NOMO-1 (cell line): ENCODE data around the gene FITM2.

Experiments used
- DNase-seq, 2 experiments: peaks; one replicate each; lab custom pipeline; 2025; ENCODE audit not compliant: unreplicated experiment in 2 of 2; lab: John Stamatoyannopoulos, UW

FITM2 gene

GRCh38 chr20:44287272-44288097, 23.5 kb downstream of the FITM2 start:
- no peak for DNase-seq

DNA sequence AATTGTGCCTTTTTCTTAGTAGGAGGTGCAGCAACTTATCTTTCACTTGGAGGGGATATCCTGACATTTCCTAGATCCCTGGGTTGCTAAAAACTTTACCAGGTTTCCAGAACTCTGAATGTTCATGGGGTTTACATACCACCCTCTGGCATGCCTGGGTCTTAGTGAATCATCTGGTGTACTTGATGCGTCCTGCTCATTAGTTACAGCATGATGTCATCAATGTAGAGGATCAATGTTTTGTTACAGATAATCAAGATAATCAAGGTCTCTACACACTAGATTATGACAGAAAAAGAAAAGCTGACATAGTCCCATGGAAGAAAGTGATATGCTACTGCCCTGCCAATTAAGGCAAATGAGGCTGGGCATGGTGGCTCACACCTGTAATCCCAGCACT, 27.0 kb downstream of the FITM2 start:
- no peak for DNase-seq

DNA sequence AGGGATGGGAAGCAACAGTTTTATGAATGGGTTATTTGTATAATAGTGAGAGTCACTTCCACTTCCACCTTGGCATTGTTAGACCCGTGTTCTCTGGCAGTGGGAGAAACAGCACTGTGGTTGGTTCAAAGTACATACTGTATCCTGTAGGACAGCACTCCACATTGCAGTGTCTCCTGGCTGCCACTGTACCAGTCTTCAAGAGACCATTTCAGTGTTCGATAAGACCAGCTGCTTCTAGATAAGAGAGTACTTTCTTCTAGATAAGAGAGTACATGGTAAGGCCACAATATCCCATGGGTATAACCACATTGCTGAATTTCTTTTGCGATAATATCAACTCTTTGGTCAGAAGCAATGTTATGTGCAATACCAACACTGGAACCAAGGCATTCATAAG, 28.8 kb downstream of the FITM2 start:
- no peak for DNase-seq

DNA sequence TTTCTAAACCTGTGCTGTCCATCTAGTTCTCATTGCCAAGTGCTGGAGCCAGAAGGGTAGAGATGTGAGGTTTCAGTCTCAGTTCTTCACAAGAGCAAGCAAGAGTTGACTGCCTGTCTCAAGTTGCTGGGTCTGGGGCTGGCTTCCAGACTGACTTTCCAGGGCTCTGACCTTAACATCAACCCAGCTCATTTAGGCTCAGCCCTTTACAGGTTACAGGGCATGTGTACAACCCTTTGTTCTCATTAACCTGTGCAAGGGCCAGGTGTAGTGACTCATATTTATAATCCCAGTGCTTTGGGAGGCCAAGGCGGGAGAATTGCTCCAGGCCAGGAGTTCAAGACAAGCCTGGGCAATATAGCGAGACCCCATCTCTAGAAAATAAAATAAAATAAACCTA, 30.6 kb downstream of the FITM2 start:
- no peak for DNase-seq

DNA sequence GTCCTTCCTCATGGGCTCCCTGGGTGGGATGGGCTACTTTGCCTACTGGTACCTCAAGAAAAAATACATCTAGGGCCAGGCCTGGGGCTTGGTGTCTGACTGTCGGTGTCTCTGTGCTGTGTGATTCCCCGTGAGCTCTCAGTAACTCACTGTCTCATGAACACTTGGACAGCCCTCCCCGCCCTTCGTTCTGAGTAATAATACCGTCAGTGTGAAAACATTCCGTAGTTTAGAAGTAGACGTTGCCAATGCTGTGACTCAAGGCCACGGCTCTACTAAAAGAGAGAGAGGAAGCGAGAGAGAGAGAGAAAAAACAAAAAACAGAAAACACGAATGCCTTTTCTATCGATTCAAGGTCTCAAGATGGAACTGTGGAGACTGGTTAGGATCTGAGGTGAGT, 31.8 kb downstream of the FITM2 start:
- no peak for DNase-seq

DNA sequence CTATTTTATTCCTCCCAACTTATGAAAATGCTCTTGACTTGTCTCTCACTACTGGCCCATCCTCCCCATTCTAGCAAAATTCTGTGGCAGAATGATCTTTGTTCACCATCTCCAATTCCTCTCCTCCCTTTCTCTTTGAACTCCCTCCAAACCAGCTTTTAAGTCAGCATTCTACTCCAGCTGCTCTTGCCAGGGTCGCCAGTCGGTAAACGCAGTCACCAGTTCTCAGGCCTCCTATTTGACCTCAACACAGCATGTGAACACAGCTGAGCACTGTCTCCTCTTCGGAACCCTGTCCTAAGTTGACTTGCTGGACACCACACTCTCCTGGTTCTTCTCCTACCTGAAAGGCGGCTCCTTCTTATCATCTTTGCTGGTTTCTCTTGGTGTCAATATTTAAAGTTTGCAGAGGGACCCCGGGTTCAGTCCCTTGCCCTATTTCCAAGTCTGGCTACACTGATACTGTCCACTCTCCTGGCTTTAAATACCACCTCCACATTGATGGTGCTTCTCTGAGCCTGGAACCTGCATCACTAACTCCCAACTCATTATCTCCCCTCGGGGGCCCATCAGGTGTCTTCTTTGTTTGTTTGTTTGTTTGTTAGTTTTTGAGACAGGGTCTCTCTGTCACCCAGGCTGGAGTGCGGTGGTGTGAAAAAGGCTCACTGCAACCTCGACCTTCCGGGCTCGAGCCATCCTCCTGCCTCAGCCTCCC, 36.5 kb downstream of the FITM2 start:
- no peak for DNase-seq

GRCh38 chr20:44273231-44274215, 37.5 kb downstream of the FITM2 start:
- no peak for DNase-seq

- no peak for DNase-seq
These were observed 38.9 kb downstream of the FITM2 start for GRCh38 chr20:44271915-44272663.

DNA sequence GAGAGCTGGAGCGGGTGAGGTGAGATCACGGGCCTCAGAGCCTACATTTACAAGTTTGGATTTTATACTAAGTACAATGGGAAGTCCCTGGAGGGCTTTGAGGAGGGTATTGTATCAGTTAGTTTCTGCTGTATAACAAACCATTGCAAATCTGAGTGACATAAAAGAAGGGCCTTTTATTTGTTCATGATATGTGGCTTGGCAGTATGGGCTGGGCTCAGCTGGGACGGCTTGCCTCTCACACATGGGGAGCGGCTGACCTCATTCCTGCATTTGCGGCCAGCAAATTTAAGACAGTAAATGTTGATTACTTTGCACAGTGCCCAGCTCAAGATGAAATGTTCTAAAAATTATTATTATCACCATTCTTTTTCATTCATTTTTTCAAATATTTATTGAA, 42.2 kb downstream of the FITM2 start:
- no peak for DNase-seq

- DNase-seq = no peak
These were observed 46.7 kb downstream of the FITM2 start for GRCh38 chr20:44264287-44264686.

DNA sequence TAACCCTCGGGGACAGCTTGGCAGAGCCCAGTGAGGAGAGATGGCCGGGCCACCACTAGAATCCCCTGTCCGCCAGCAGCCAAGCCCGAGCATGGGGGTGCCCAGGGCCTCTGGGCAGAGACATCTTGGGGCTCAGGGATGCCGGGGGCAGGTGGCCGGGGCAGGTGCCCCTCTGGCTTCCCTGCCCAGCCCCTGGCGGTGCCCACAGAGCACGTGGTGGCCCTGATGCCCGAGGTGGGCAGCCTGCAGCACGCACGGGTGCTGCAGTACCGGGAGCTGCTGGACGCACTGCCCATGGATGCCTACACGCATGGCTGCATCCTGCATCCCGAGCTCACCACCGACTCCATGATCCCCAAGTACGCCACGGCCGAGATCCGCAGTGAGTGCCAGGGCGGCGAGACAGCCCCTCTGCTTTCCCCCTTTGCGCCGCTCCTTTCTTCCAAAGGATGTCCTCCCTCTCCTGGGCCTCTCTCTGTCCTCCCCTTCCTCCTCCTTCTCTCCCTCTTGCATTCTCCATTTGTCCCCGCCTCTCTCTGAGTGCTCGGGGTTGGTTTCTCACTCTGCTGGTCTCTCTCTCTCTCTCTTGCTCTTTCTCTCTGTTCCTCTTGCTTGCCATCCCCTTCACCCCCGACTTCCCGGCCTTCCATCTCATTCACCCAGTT, 52.6 kb downstream of the FITM2 start:
- no peak for DNase-seq

- DNase-seq = no peak
These were observed 54.0 kb downstream of the FITM2 start for GRCh38 chr20:44256961-44257360.

GRCh38 chr20:44255942-44256341, 55.1 kb downstream of the FITM2 start:
- no peak for DNase-seq

GRCh38 chr20:44254073-44254472, 56.9 kb downstream of the FITM2 start:
- no peak for DNase-seq

DNA sequence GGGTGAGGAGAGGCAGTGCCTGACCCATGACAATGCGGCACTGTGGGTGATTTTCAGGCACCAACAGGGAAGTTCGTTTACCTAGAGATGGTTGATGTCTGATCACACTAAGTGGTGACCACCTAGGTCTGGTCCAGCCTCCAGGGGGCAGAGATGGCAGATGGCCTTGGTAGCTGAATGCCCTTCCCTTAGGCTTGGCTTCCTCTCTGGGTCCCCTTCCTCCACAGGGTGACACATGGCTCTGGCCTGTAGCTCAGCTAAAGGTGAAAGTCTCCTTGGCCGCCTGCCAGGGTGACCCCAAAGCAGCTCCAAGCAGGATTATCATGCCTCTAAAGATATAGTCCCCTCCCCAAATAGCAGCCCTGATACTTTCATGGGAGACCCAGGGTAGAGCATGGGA, 57.5 kb downstream of the FITM2 start:
- DNase-seq = no peak
